Naive thymus-derived CD4-positive, alpha-beta T cell (primary cell): ENCODE data around the gene LMOD1. TPM values are rescaled to one million over a fixed set of nuclear protein-coding genes. Genes with fewer than 3 reads are reported as not detected.

ENCODE experiments used
- ATAC-seq: fragments of 150-1000 bp; cut with Tn5 transposase; 2 replicates; pipeline ENCODE4 v1.10.0; 2021; ENCODE audit warnings: mild to moderate bottlenecking, moderate library complexity
- CTCF ChIA-PET: fragments of 350-600 bp; sonication (Branson Sonifier 250); formaldehyde crosslinking; loops from one replicate; lab custom pipeline; 2021; ENCODE audit warnings: antibody characterized with exemption; lab: Charles Lee
- POLR2A ChIA-PET: fragments of 350-600 bp; sonication (Branson Sonifier 250); formaldehyde crosslinking; loops from one replicate; lab custom pipeline; 2021; ENCODE audit warnings: antibody characterized with exemption, inconsistent platforms; lab: Charles Lee
- DNase-seq, 9 donors: peaks; one replicate each; pipeline versions ENCODE4 v3.0.0 to v3.0.0-alpha.2; 2020 to 2022; ENCODE audit warnings: mixed read lengths in 1 of 9
- H3K27ac ChIP-seq: one replicate; pipeline ENCODE4 v1.7.0; 2013; ENCODE audit warnings: mild to moderate bottlenecking, low read depth, low read length, moderate library complexity
- H3K27me3 ChIP-seq, 2 donors: one replicate each; pipeline ENCODE4 v1.7.0; 2013; ENCODE audit warnings: low read length in 2 of 2, mild to moderate bottlenecking in 2 of 2, moderate library complexity in 2 of 2; ENCODE audit not compliant: control insufficient read depth in 2 of 2, insufficient read depth in 2 of 2
- H3K36me3 ChIP-seq, 3 experiments: 1 replicate in 2 of 3; 2 replicates in 1 of 3; pipeline ENCODE4 v1.7.0; 2013; ENCODE audit warnings: low read length in 3 of 3, mild to moderate bottlenecking in 3 of 3, moderate library complexity in 1 of 3; ENCODE audit not compliant: insufficient read depth in 3 of 3, control insufficient read depth in 2 of 3
- H3K4me1 ChIP-seq, 2 donors: one replicate each; pipeline ENCODE4 v1.7.0; 2013; ENCODE audit warnings: low read length in 2 of 2, mild to moderate bottlenecking in 2 of 2, moderate library complexity in 1 of 2; ENCODE audit not compliant: control insufficient read depth in 2 of 2, insufficient read depth in 2 of 2
- H3K4me3 ChIP-seq: 2 replicates; pipeline ENCODE4 v1.7.0; 2013; ENCODE audit warnings: mild to moderate bottlenecking, low read length
- H3K9me3 ChIP-seq, 3 experiments: 1 replicate in 2 of 3; 2 replicates in 1 of 3; pipeline ENCODE4 v1.7.0; 2013; ENCODE audit warnings: low read length in 3 of 3; ENCODE audit not compliant: control insufficient read depth in 2 of 3
- H3K27ac Mint-ChIP-seq, 9 donors: one replicate each; pipeline ENCODE4 v1.8.0; 2020 to 2022; ENCODE audit warnings: mixed read lengths in 9 of 9, mild to moderate bottlenecking in 8 of 9, moderate library complexity in 5 of 9, inconsistent platforms in 2 of 9
- H3K27me3 Mint-ChIP-seq, 5 donors: one replicate each; pipeline ENCODE4 v1.8.0; 2021 to 2022; ENCODE audit warnings: mixed read lengths in 5 of 5, mild to moderate bottlenecking in 1 of 5
- H3K36me3 Mint-ChIP-seq, 5 donors: one replicate each; pipeline ENCODE4 v1.8.0; 2020 to 2022; ENCODE audit warnings: mixed read lengths in 5 of 5, mild to moderate bottlenecking in 3 of 5, inconsistent platforms in 1 of 5
- H3K4me1 Mint-ChIP-seq, 7 donors: one replicate each; pipeline ENCODE4 v1.8.0; 2020 to 2022; ENCODE audit warnings: mixed read lengths in 7 of 7, mild to moderate bottlenecking in 3 of 7, inconsistent platforms in 1 of 7
- H3K4me3 Mint-ChIP-seq, 10 donors: one replicate each; pipeline ENCODE4 v1.8.0; 2020 to 2022; ENCODE audit warnings: mild to moderate bottlenecking in 10 of 10, mixed read lengths in 10 of 10, moderate library complexity in 6 of 10, inconsistent platforms in 2 of 10
- H3K9me3 Mint-ChIP-seq, 11 donors: one replicate each; pipeline ENCODE4 v1.8.0; 2020 to 2022; ENCODE audit warnings: mixed read lengths in 11 of 11, mild to moderate bottlenecking in 4 of 11, inconsistent platforms in 1 of 11, moderate library complexity in 1 of 11
- intact Hi-C, 2 donors: fragments of 100-400 bp; cut with micrococcal nuclease; formaldehyde crosslinking; loops; one replicate each; pipeline ENCODE4 v1.15.1; 2023
- polyA plus RNA-seq, 2 donors: library from polyadenylated mRNA; unstranded; fragments of 300-500 nt; fragmentation: Illumina TruSeq; gene quantifications; one replicate each; pipeline ENCODE4 v1.2.3, GENCODE V29; 2021
- total RNA-seq, 6 experiments: library from RNA in 5 of 6; stranded (reverse) in 5 of 6; gene quantifications; 1 replicate in 5 of 6; 2 replicates in 1 of 6; pipeline ENCODE4 v1.2.3 and lab custom pipeline; 2021 to 2026

The LMOD1 gene
- total and polyA plus RNA-seq, 7 experiments from 2014 or later = not detected

DNA sequence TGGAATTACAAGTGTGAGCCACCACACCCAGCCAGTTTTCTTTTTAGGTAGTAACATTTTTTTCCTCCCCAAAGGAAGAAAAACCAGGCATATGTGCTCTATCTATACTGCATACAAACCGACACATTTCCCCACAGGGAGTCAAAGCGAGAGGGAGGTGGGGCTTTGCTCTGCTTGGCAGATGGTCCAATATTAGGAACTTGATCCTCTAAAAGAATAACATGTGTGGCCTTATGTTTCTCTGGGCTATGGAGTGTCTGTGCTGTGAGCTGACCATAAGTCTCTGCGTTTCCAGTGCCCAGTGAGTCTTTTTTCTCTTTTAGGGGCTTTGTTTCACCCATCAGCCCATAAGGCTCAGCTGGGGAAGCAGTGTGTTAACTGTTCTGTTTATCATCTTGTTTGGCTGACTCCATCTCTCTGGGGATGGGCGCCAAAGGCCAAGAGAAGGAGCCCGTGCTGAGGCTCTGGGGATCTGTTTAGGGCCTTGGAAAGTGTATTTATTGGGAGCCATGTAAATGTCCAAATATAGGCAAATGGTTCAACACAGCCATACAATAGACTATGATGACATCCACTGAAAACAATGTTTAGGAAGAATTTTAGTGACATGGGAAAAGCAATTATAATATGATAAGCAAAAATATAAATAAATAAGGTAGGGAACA is 20.2 kb downstream of the LMOD1 start:
- Mint-ChIP-seq H3K27ac (no peak overlapping the region), H3K4me1 (no peaks in the 10 kb centered on the region), H3K9me3 (peaks cover 0 to 4% (median 0%) of the 10 kb centered on the region in 11 donors), H3K27me3 (peaks cover 0 to 15% (median 7%) of the 10 kb centered on the region in 5 donors), H3K4me3 (no peak overlapping the region), H3K36me3 (no peaks in the 10 kb centered on the region)
- DNase-seq (no peak), ATAC-seq (no peak)
- no peaks in the 10 kb centered on the region for H3K27me3 ChIP-seq
- ChIA-PET CTCF (no interaction called here), POLR2A (no interaction called here)
- no peaks in the 10 kb centered on the region for H3K4me1 ChIP-seq
- H3K9me3 ChIP-seq = no peaks in the 10 kb centered on the region
- no peak overlapping the region for H3K27ac ChIP-seq
- intact Hi-C loops = no loop called here
- no peak overlapping the region for H3K4me3 ChIP-seq
- no peaks in the 10 kb centered on the region for H3K36me3 ChIP-seq

DNA sequence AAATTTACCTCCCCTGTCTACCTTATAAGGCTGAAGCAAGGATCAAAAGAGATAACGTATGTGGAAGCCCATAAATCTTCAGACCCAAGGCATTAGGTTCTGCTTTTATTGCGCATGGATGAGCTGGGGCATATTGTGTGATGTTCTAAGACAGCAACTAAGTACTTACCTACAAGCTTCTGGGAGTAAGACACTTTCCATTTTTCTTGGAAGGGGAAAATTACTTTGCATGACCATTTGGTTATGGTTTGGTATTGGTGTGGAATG is 21.1 kb downstream of the LMOD1 start:
- Mint-ChIP-seq H3K9me3 (peaks cover 0 to 4% (median 0%) of the 10 kb centered on the region in 11 donors), H3K27ac (no peak overlapping the region), H3K4me1 (no peaks in the 10 kb centered on the region), H3K36me3 (no peaks in the 10 kb centered on the region), H3K4me3 (no peak overlapping the region), H3K27me3 (peaks cover 0 to 17% (median 7%) of the 10 kb centered on the region in 5 donors)
- Histone ChIP-seq H3K36me3 (no peaks in the 10 kb centered on the region), H3K4me1 (no peaks in the 10 kb centered on the region), H3K27ac (no peak overlapping the region), H3K4me3 (no peak overlapping the region), H3K27me3 (no peaks in the 10 kb centered on the region), H3K9me3 (no peaks in the 10 kb centered on the region)
- ChIA-PET POLR2A (no interaction called here), CTCF (interaction anchor here (0.9 kb wide), 1 partner anchor 19 kb away, joined by 3 read pairs; no protein-coding TSS in a partner anchor)
- intact Hi-C loops = no loop called here
- DNase-seq = no peak
- ATAC-seq = no peak

GRCh38 chr1:201921952-201922558 is 24.3 kb downstream of the LMOD1 start:
- intact Hi-C loops = no loop called here
- Histone ChIP-seq H3K4me3 (no peak overlapping the region), H3K9me3 (no peaks in the 10 kb centered on the region), H3K27ac (no peak overlapping the region), H3K27me3 (no peaks in the 10 kb centered on the region), H3K4me1 (no peaks in the 10 kb centered on the region), H3K36me3 (no peaks in the 10 kb centered on the region)
- ChIA-PET POLR2A (no interaction called here), CTCF (interaction anchor here (0.5 to 0.6 kb wide), 2 partner anchors 12 to 432 kb away, joined by 3 read pairs; no protein-coding TSS in a partner anchor)
- Mint-ChIP-seq H3K4me3 (no peak overlapping the region), H3K27me3 (peaks cover 0 to 21% (median 9%) of the 10 kb centered on the region in 5 donors), H3K4me1 (no peaks in the 10 kb centered on the region), H3K9me3 (peaks cover 0 to 4% (median 0%) of the 10 kb centered on the region in 11 donors), H3K27ac (no peak overlapping the region), H3K36me3 (no peaks in the 10 kb centered on the region)
- DNase-seq = no peak
- ATAC-seq = no peak

DNA sequence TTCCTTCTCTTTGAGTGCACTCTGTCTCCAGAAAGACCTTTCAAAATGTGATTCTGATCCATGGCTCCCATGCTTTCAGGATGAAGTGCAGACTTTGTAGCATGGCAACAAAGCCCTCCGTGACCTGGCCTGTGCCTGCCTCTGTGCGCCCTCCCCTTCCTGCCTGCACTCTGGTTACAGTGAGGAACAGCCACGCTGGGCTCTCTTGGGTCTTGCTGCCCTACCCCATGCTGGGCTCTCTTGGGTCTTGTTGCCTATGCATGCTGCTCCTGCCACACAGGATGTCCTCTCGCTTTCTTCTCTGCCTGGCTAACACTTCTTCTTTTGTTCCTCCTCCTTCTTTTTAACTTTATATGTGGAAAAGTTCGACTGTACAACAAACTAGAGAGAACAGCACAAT is 28.0 kb downstream of the LMOD1 start:
- ChIA-PET POLR2A (no interaction called here), CTCF (no interaction called here)
- H3K27ac Mint-ChIP-seq = no peak overlapping the region

GRCh38 chr1:201917362-201918033 is 28.9 kb downstream of the LMOD1 start:
- H3K4me3 Mint-ChIP-seq = no peak overlapping the region
- H3K4me1 ChIP-seq = no peaks in the 10 kb centered on the region
- ChIA-PET CTCF (no interaction called here), POLR2A (no interaction called here)
- no peaks in the 10 kb centered on the region for H3K4me1 Mint-ChIP-seq
- H3K4me3 ChIP-seq = no peak overlapping the region
- H3K36me3 Mint-ChIP-seq = no peaks in the 10 kb centered on the region
- H3K27ac ChIP-seq = no peak overlapping the region
- ATAC-seq (no peak), DNase-seq (no peak)
- no peaks in the 10 kb centered on the region for H3K36me3 ChIP-seq
- H3K27me3 ChIP-seq = no peaks in the 10 kb centered on the region
- H3K9me3 ChIP-seq = no peaks in the 10 kb centered on the region
- peaks cover 0 to 1% (median 0%) of the 10 kb centered on the region in 11 donors for H3K9me3 Mint-ChIP-seq
- peaks cover 0 to 24% (median 19%) of the 10 kb centered on the region in 5 donors for H3K27me3 Mint-ChIP-seq
- no peak overlapping the region for H3K27ac Mint-ChIP-seq
- intact Hi-C loops = no loop called here

More for the DNA sequence above, 28.0 kb downstream of the LMOD1 start:
- no peaks in the 10 kb centered on the region for H3K36me3 ChIP-seq
- no peak overlapping the region for H3K4me3 ChIP-seq
- no peaks in the 10 kb centered on the region for H3K4me1 Mint-ChIP-seq
- H3K27ac ChIP-seq = no peak overlapping the region
- peak overlapping the region in 1 of 10 donors; percentile 27 for H3K4me3 Mint-ChIP-seq
- H3K27me3 ChIP-seq = no peaks in the 10 kb centered on the region
- intact Hi-C loops = no loop called here
- no peak for DNase-seq
- peaks cover 0 to 1% (median 0%) of the 10 kb centered on the region in 11 donors for H3K9me3 Mint-ChIP-seq
- no peaks in the 10 kb centered on the region for H3K9me3 ChIP-seq
- peaks cover 0 to 24% (median 19%) of the 10 kb centered on the region in 5 donors for H3K27me3 Mint-ChIP-seq
- H3K36me3 Mint-ChIP-seq = no peaks in the 10 kb centered on the region
- ATAC-seq = no peak
- no peaks in the 10 kb centered on the region for H3K4me1 ChIP-seq

DNA sequence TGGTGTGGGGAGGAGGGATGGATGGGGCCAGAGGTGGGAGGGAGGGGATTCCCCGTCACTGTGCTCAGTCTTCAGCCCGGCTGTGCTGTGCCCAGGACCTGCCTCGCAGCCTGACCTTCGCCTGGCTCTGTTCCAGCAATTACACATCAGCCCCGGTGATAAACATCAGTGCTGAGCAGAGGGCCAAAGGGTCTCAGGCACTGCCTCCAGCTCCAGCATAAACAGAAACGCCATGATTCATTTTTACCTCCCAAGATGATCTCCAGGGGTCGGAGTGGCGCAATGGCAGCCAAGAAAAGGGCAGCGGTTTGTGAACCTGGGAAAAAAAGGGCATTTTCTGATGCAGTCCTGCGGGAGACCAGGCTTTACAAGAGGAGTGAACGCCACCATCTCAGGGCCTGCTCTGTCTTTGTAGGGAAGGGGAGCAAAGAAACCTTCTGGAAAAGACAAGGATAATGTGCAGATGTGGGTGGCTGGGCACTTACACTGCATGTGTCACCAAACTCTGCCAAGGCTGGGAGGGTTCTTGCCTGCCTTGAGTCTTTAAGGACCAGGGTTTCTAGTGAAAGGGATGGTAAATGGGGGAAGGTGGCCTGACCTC is 29.6 kb downstream of the LMOD1 start:
- peak overlapping the region in 1 of 9 donors; percentile 45 for H3K27ac Mint-ChIP-seq
- ChIA-PET POLR2A (no interaction called here), CTCF (no interaction called here)
- no peak overlapping the region for H3K4me3 Mint-ChIP-seq
- H3K36me3 Mint-ChIP-seq = no peaks in the 10 kb centered on the region
- no peaks in the 10 kb centered on the region for H3K4me1 Mint-ChIP-seq
- H3K27me3 Mint-ChIP-seq = peaks cover 0 to 24% (median 15%) of the 10 kb centered on the region in 5 donors
- DNase-seq = no peak
- ATAC-seq = no peak
- H3K27ac ChIP-seq = no peak overlapping the region
- no peaks in the 10 kb centered on the region for H3K27me3 ChIP-seq
- H3K9me3 ChIP-seq = no peaks in the 10 kb centered on the region
- no peaks in the 10 kb centered on the region for H3K4me1 ChIP-seq
- no peak overlapping the region for H3K4me3 ChIP-seq
- intact Hi-C loops = no loop called here
- peaks cover 0 to 1% (median 0%) of the 10 kb centered on the region in 11 donors for H3K9me3 Mint-ChIP-seq
- no peaks in the 10 kb centered on the region for H3K36me3 ChIP-seq
